ENCODE data around the gene DDX31.

DDX31 gene

DNA sequence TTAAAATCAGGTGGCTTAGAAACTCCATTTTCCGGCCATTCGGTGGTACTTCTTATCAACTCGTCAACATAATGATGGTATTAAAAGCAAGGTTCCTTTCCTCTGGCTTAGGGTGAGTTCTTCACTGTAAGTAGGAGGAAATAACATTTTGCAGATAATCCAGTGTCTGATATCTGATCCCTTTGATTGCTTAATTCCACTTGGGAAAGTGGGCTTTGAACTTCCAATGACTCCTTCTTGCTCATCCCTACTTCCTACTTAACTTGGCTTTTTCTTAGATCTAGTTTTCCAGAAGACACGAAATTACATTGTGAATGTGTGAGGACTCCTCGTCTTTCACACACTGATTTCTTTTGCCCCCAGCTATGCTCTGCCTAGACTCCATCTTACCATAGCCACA, 31.5 kb downstream of the DDX31 start:
- TF ChIP-seq EZH2phosphoT487 (IDR thresholded peaks at IDR 0.05; ENCODE audit: borderline replicate concordance, low read length): no peak
- TF ChIP-seq, protein P1, sequence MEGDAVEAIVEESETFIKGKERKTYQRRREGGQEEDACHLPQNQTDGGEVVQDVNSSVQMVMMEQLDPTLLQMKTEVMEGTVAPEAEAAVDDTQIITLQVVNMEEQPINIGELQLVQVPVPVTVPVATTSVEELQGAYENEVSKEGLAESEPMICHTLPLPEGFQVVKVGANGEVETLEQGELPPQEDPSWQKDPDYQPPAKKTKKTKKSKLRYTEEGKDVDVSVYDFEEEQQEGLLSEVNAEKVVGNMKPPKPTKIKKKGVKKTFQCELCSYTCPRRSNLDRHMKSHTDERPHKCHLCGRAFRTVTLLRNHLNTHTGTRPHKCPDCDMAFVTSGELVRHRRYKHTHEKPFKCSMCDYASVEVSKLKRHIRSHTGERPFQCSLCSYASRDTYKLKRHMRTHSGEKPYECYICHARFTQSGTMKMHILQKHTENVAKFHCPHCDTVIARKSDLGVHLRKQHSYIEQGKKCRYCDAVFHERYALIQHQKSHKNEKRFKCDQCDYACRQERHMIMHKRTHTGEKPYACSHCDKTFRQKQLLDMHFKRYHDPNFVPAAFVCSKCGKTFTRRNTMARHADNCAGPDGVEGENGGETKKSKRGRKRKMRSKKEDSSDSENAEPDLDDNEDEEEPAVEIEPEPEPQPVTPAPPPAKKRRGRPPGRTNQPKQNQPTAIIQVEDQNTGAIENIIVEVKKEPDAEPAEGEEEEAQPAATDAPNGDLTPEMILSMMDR (IDR thresholded peaks at IDR 0.05; ENCODE audit: low read depth, low read length, poor library complexity, severe bottlenecking): no peak
- no peaks in the 10 kb centered on the region for H3K4me1 ChIP-seq (ENCODE audit: control insufficient read depth, low read length)
- no peaks in the 10 kb centered on the region for H3K27me3 ChIP-seq (ENCODE audit: control insufficient read depth, low read length)
- no peak overlapping the region for H3K4me3 ChIP-seq (ENCODE audit: low read length)
- H3K9me2 ChIP-seq (replicated peaks; ENCODE audit: control insufficient read depth, low read length): no peaks in the 10 kb centered on the region
- no peak overlapping the region for H3K27ac ChIP-seq (ENCODE audit: low read depth, low read length)
- H3K36me3 ChIP-seq (ENCODE audit: control insufficient read depth, low read length): peaks cover 67% of the 10 kb centered on the region
- no peaks in the 10 kb centered on the region for H4K20me1 ChIP-seq (ENCODE audit: control insufficient read depth, insufficient read depth, low read depth, low read length)
- no peaks in the 10 kb centered on the region for H3F3A ChIP-seq (ENCODE audit: control insufficient read depth, insufficient read depth)
- no peak overlapping the region for H3K4me2 ChIP-seq (ENCODE audit: low read length)
- no peaks in the 10 kb centered on the region for H3K9me3 ChIP-seq (ENCODE audit: control insufficient read depth, insufficient read depth, low read length)
- no peaks in the 10 kb centered on the region for H3K79me2 ChIP-seq (ENCODE audit: control insufficient read depth, low read length)

DNA sequence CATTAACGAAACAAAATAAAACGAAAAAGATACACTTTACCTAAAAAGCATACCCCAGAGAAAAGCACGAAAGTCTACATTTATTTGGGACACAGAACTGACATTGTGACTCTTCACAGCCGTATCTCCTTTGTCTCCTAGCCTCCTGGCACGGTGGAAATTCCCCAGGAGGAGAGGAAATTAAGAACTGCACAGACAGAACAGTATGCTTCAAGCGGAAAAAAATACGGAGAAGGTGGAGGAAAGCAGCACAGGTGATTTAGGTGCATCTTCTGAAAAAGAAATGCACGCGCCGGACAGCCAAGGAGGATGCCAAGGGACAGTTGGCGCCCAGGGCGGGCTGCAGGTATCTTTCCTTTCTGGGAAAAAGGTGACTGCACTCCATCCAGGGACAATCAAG, 32.0 kb downstream of the DDX31 start:
- H3K27ac ChIP-seq (ENCODE audit: low read depth, low read length): no peak overlapping the region
- no peaks in the 10 kb centered on the region for H3K79me2 ChIP-seq (ENCODE audit: control insufficient read depth, low read length)
- peaks cover 67% of the 10 kb centered on the region for H3K36me3 ChIP-seq (ENCODE audit: control insufficient read depth, low read length)
- H3K4me1 ChIP-seq (ENCODE audit: control insufficient read depth, low read length): no peaks in the 10 kb centered on the region
- no peak overlapping the region for H3K4me3 ChIP-seq (ENCODE audit: low read length)
- H3K4me2 ChIP-seq (ENCODE audit: low read length): no peak overlapping the region
- H3F3A ChIP-seq (ENCODE audit: control insufficient read depth, insufficient read depth): no peaks in the 10 kb centered on the region
- TF ChIP-seq, protein P1 (IDR thresholded peaks at IDR 0.05; ENCODE audit: low read depth, low read length, poor library complexity, severe bottlenecking): no peak
- TF ChIP-seq EZH2phosphoT487 (IDR thresholded peaks at IDR 0.05; ENCODE audit: borderline replicate concordance, low read length): no peak
- no peaks in the 10 kb centered on the region for H3K9me3 ChIP-seq (ENCODE audit: control insufficient read depth, insufficient read depth, low read length)
- no peaks in the 10 kb centered on the region for H4K20me1 ChIP-seq (ENCODE audit: control insufficient read depth, insufficient read depth, low read depth, low read length)
- no peaks in the 10 kb centered on the region for H3K27me3 ChIP-seq (ENCODE audit: control insufficient read depth, low read length)
- H3K9me2 ChIP-seq (replicated peaks; ENCODE audit: control insufficient read depth, low read length): no peaks in the 10 kb centered on the region

DNA sequence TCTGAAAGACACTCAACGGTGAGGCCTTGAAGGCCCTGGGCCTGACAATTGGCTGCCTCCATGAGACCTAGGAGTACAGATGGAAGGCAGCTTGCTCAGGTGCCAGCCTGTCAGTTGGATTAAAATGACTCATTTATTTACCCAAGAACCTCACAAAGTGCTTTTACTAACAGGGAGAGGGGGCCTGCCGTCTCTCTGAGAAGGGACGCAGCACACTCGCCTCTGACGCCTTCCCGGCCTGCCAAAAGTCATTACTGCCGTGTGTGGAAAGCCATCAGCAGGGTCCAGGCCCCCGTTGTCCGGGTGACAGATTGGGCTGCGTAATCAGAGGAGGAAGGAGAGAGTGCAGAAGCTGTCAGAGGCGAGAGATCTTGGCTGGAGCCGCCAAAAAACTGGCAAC, 32.4 kb downstream of the DDX31 start:
- Histone ChIP-seq H3K9me2 (replicated peaks; ENCODE audit: control insufficient read depth, low read length) (no peaks in the 10 kb centered on the region), H3K27ac (ENCODE audit: low read depth, low read length) (no peak overlapping the region), H4K20me1 (ENCODE audit: control insufficient read depth, insufficient read depth, low read depth, low read length) (no peaks in the 10 kb centered on the region), H3K4me3 (ENCODE audit: low read length) (no peak overlapping the region), H3K79me2 (ENCODE audit: control insufficient read depth, low read length) (no peaks in the 10 kb centered on the region), H3K27me3 (ENCODE audit: control insufficient read depth, low read length) (no peaks in the 10 kb centered on the region), H3K4me1 (ENCODE audit: control insufficient read depth, low read length) (no peaks in the 10 kb centered on the region), H3F3A (ENCODE audit: control insufficient read depth, insufficient read depth) (no peaks in the 10 kb centered on the region), H3K9me3 (ENCODE audit: control insufficient read depth, insufficient read depth, low read length) (no peaks in the 10 kb centered on the region), H3K4me2 (ENCODE audit: low read length) (no peak overlapping the region), H3K36me3 (ENCODE audit: control insufficient read depth, low read length) (peaks cover 68% of the 10 kb centered on the region)
- TF ChIP-seq EZH2phosphoT487 (IDR thresholded peaks at IDR 0.05; ENCODE audit: borderline replicate concordance, low read length): no peak
- TF ChIP-seq, protein P1 (IDR thresholded peaks at IDR 0.05; ENCODE audit: low read depth, low read length, poor library complexity, severe bottlenecking): no peak

DNA sequence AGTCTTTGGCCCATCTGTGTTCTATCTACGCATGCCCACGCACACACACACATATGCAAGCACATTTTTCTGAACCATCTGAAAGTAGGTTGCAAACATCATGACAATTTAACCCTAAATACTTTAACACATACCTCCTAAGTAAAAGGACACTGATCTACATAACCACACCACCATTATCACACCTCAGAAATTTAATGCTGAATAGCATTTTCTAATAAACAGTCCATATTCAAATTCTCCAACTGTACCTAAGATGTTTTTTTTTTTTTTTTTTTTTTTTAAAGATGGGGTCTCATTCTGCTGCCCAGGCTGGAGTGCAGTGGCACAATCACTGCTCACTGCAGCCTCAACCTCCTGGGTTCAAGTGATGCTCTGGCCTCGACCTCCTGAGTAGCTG, 35.5 kb downstream of the DDX31 start:
- no peaks in the 10 kb centered on the region for H3K79me2 ChIP-seq (ENCODE audit: control insufficient read depth, low read length)
- H4K20me1 ChIP-seq (ENCODE audit: control insufficient read depth, insufficient read depth, low read depth, low read length): no peaks in the 10 kb centered on the region
- no peak overlapping the region for H3K27ac ChIP-seq (ENCODE audit: low read depth, low read length)
- no peaks in the 10 kb centered on the region for H3K27me3 ChIP-seq (ENCODE audit: control insufficient read depth, low read length)
- no peak overlapping the region for H3K4me2 ChIP-seq (ENCODE audit: low read length)
- TF ChIP-seq EZH2phosphoT487 (IDR thresholded peaks at IDR 0.05; ENCODE audit: borderline replicate concordance, low read length): no peak
- TF ChIP-seq, protein P1 (IDR thresholded peaks at IDR 0.05; ENCODE audit: low read depth, low read length, poor library complexity, severe bottlenecking): no peak
- H3F3A ChIP-seq (ENCODE audit: control insufficient read depth, insufficient read depth): no peaks in the 10 kb centered on the region
- H3K36me3 ChIP-seq (ENCODE audit: control insufficient read depth, low read length): peaks cover 65% of the 10 kb centered on the region
- H3K4me3 ChIP-seq (ENCODE audit: low read length): no peak overlapping the region
- no peaks in the 10 kb centered on the region for H3K4me1 ChIP-seq (ENCODE audit: control insufficient read depth, low read length)
- no peaks in the 10 kb centered on the region for H3K9me3 ChIP-seq (ENCODE audit: control insufficient read depth, insufficient read depth, low read length)
- H3K9me2 ChIP-seq (replicated peaks; ENCODE audit: control insufficient read depth, low read length): no peaks in the 10 kb centered on the region

All from DOHH2 (cell line).